ENCODE data around the gene HEY2. TPM values are rescaled to one million over a fixed set of nuclear protein-coding genes. Genes with fewer than 3 reads are reported as not detected.

The HEY2 gene
- total and polyA plus RNA-seq, 2 donors (not counting 1 experiment from before 2014, with no cell fraction given), result not detected

GRCh38 chr6:125753937-125754259 is 4.5 kb downstream of the HEY2 start:
- Histone ChIP-seq H2AFZ (ENCODE audit: low read length) (no peak overlapping the region), H3K79me2 (ENCODE audit: control insufficient read depth, insufficient read depth, low read length) (no peaks in the 10 kb centered on the region), H3K9ac (ENCODE audit: insufficient read depth, low read length) (no peak overlapping the region), H3K4me2 (ENCODE audit: extremely low read depth, insufficient read depth, low read length) (no peak overlapping the region), H3K27ac (ENCODE audit: insufficient read depth, low read length) (no peak overlapping the region), H3K4me1 (ENCODE audit: control insufficient read depth, extremely low read depth, insufficient read depth, low read length) (peaks cover 2% of the 10 kb centered on the region), H3K27me3 (ENCODE audit: control insufficient read depth, insufficient read depth, low read length) (peaks cover 18% of the 10 kb centered on the region), H3K9me3 (ENCODE audit: control insufficient read depth, insufficient read depth, low read depth, low read length) (no peaks in the 10 kb centered on the region), H4K20me1 (ENCODE audit: control insufficient read depth, extremely low read depth, insufficient read depth, low read length) (no peaks in the 10 kb centered on the region), H3K4me3 (replicated peaks in 1 of 4; ENCODE audit: control extremely low read depth in 1 of 4, insufficient read depth in 1 of 4, low read depth in 3 of 4, low read length in 4 of 4) (no peak overlapping the region), H3K36me3 (ENCODE audit: control insufficient read depth, insufficient read depth, low read length) (no peaks in the 10 kb centered on the region)
- TF ChIP-seq, protein P1, sequence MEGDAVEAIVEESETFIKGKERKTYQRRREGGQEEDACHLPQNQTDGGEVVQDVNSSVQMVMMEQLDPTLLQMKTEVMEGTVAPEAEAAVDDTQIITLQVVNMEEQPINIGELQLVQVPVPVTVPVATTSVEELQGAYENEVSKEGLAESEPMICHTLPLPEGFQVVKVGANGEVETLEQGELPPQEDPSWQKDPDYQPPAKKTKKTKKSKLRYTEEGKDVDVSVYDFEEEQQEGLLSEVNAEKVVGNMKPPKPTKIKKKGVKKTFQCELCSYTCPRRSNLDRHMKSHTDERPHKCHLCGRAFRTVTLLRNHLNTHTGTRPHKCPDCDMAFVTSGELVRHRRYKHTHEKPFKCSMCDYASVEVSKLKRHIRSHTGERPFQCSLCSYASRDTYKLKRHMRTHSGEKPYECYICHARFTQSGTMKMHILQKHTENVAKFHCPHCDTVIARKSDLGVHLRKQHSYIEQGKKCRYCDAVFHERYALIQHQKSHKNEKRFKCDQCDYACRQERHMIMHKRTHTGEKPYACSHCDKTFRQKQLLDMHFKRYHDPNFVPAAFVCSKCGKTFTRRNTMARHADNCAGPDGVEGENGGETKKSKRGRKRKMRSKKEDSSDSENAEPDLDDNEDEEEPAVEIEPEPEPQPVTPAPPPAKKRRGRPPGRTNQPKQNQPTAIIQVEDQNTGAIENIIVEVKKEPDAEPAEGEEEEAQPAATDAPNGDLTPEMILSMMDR (conservative IDR thresholded peaks at IDR 0.05 in 1 of 2, IDR thresholded peaks at IDR 0.05 in 1 of 2; ENCODE audit: low read depth in 1 of 2, low read length in 2 of 2), result no peak
- no peak for TF ChIP-seq EZH2 (IDR thresholded peaks at IDR 0.05; ENCODE audit: low read length, missing control alignments)
- no peak for DNase-seq (ENCODE audit: low read depth in 2 of 2)

DNA sequence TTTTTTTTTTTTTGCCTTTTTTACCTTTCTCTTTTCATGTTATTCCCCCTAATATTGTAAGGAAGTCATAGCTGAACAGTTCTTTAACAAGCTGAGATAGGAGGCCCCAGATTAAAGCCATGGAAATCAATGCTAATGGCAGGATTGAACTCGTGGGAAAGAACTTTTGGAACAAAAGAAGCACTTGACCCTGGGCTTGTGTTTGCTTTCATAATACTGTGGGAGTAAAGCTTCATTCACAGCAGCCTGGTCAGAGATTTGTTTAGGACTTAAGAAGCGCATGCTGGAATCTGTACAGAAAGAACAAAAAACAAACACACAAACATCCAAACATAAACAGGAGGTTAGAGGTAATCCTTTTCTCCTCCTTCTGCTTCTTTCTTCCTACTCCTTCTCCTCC is 5.1 kb downstream of the HEY2 start:
- Histone ChIP-seq H3K4me1 (ENCODE audit: control insufficient read depth, extremely low read depth, insufficient read depth, low read length) (peaks cover 2% of the 10 kb centered on the region), H3K36me3 (ENCODE audit: control insufficient read depth, insufficient read depth, low read length) (no peaks in the 10 kb centered on the region), H3K27me3 (ENCODE audit: control insufficient read depth, insufficient read depth, low read length) (peaks cover 18% of the 10 kb centered on the region), H4K20me1 (ENCODE audit: control insufficient read depth, extremely low read depth, insufficient read depth, low read length) (no peaks in the 10 kb centered on the region), H3K4me2 (ENCODE audit: extremely low read depth, insufficient read depth, low read length) (no peak overlapping the region), H3K4me3 (replicated peaks in 1 of 4; ENCODE audit: control extremely low read depth in 1 of 4, insufficient read depth in 1 of 4, low read depth in 3 of 4, low read length in 4 of 4) (no peak overlapping the region), H3K9ac (ENCODE audit: insufficient read depth, low read length) (no peak overlapping the region), H2AFZ (ENCODE audit: low read length) (no peak overlapping the region), H3K27ac (ENCODE audit: insufficient read depth, low read length) (no peak overlapping the region), H3K9me3 (ENCODE audit: control insufficient read depth, insufficient read depth, low read depth, low read length) (no peaks in the 10 kb centered on the region), H3K79me2 (ENCODE audit: control insufficient read depth, insufficient read depth, low read length) (no peaks in the 10 kb centered on the region)
- DNase-seq (ENCODE audit: low read depth in 2 of 2), result no peak
- no peak for TF ChIP-seq EZH2 (IDR thresholded peaks at IDR 0.05; ENCODE audit: low read length, missing control alignments)
- TF ChIP-seq, protein P1 (conservative IDR thresholded peaks at IDR 0.05 in 1 of 2, IDR thresholded peaks at IDR 0.05 in 1 of 2; ENCODE audit: low read depth in 1 of 2, low read length in 2 of 2), result no peak

GRCh38 chr6:125759184-125759902 is 9.9 kb downstream of the HEY2 start:
- no peak for TF ChIP-seq EZH2 (IDR thresholded peaks at IDR 0.05; ENCODE audit: low read length, missing control alignments)
- TF ChIP-seq, protein P1 (conservative IDR thresholded peaks at IDR 0.05 in 1 of 2, IDR thresholded peaks at IDR 0.05 in 1 of 2; ENCODE audit: low read depth in 1 of 2, low read length in 2 of 2), result peak in 1 of 2 donors; percentile 7
- Histone ChIP-seq H3K27me3 (ENCODE audit: control insufficient read depth, insufficient read depth, low read length) (peaks cover 2% of the 10 kb centered on the region), H3K27ac (ENCODE audit: insufficient read depth, low read length) (no peak overlapping the region), H2AFZ (ENCODE audit: low read length) (no peak overlapping the region), H3K9me3 (ENCODE audit: control insufficient read depth, insufficient read depth, low read depth, low read length) (no peaks in the 10 kb centered on the region), H4K20me1 (ENCODE audit: control insufficient read depth, extremely low read depth, insufficient read depth, low read length) (no peaks in the 10 kb centered on the region), H3K79me2 (ENCODE audit: control insufficient read depth, insufficient read depth, low read length) (no peaks in the 10 kb centered on the region), H3K4me3 (replicated peaks in 1 of 4; ENCODE audit: control extremely low read depth in 1 of 4, insufficient read depth in 1 of 4, low read depth in 3 of 4, low read length in 4 of 4) (no peak overlapping the region), H3K9ac (ENCODE audit: insufficient read depth, low read length) (no peak overlapping the region), H3K4me1 (ENCODE audit: control insufficient read depth, extremely low read depth, insufficient read depth, low read length) (no peaks in the 10 kb centered on the region), H3K36me3 (ENCODE audit: control insufficient read depth, insufficient read depth, low read length) (no peaks in the 10 kb centered on the region), H3K4me2 (ENCODE audit: extremely low read depth, insufficient read depth, low read length) (no peak overlapping the region)
- no peak for DNase-seq (ENCODE audit: low read depth in 2 of 2)
